BE2C (cell line): ENCODE measurements around the gene ASTN1.

Experiments
- DNase-seq: peaks from one replicate; pipeline ENCODE4 v3.0.0-alpha.2; 2020
- H3K27me3 ChIP-seq: fragments of 250-450 bp; sonication (Bioruptor Pico); 2 replicates; pipeline ENCODE4 v1.5.1; 2020; ENCODE audit warnings: mild to moderate bottlenecking
- H3K36me3 ChIP-seq: fragments of 250-450 bp; sonication (Bioruptor Pico); 2 replicates; pipeline ENCODE4 v1.5.1; 2020; ENCODE audit warnings: mild to moderate bottlenecking
- H3K4me1 ChIP-seq: fragments of 250-450 bp; sonication (Bioruptor Pico); 2 replicates; pipeline ENCODE4 v1.5.1; 2020
- H3K4me3 ChIP-seq: 2 replicates; pipeline ENCODE4 v1.5.1; 2011; ENCODE audit warnings: low read depth, low read length
- H3K9me3 ChIP-seq: fragments of 250-450 bp; sonication (Bioruptor Pico); 2 replicates; pipeline ENCODE4 v1.5.1; 2020
- CTCF ChIP-seq: IDR thresholded peaks from 2 replicates; pipeline ENCODE4 v1.5.1; 2012; ENCODE audit warnings: mild to moderate bottlenecking, low read depth, low read length

The ASTN1 gene

GRCh38 chr1:176815621-176816020, 348.9 kb downstream of the ASTN1 start:
- Histone ChIP-seq H3K36me3 (no peaks in the 10 kb centered on the region), H3K4me1 (no peaks in the 10 kb centered on the region), H3K4me3 (no peak overlapping the region), H3K27me3 (no peaks in the 10 kb centered on the region), H3K9me3 (no peaks in the 10 kb centered on the region)
- no peak for DNase-seq
- no peak for TF ChIP-seq CTCF

- H3K4me1 ChIP-seq: no peaks in the 10 kb centered on the region
- no peak for TF ChIP-seq CTCF
- H3K36me3 ChIP-seq: no peaks in the 10 kb centered on the region
- H3K4me3 ChIP-seq: no peak overlapping the region
- H3K27me3 ChIP-seq: no peaks in the 10 kb centered on the region
- H3K9me3 ChIP-seq: no peaks in the 10 kb centered on the region
- no peak for DNase-seq
Observed at GRCh38 chr1:176811511-176812288, 352.8 kb downstream of the ASTN1 start.

- TF ChIP-seq CTCF: no peak
Observed at GRCh38 chr1:176809292-176809691, 355.2 kb downstream of the ASTN1 start.

More at GRCh38 chr1:176809292-176809691, 355.2 kb downstream of the ASTN1 start:
- Histone ChIP-seq H3K27me3 (no peaks in the 10 kb centered on the region), H3K4me3 (no peak overlapping the region), H3K4me1 (no peaks in the 10 kb centered on the region), H3K36me3 (no peaks in the 10 kb centered on the region), H3K9me3 (no peaks in the 10 kb centered on the region)
- DNase-seq: no peak
